ENCODE data around the gene ACVR1.
"Not testable (repeated sequence)": the region's sequence is repeated elsewhere in the genome, so short reads cannot be mapped to it uniquely, and the experiment has no call there.

The ACVR1 gene

GRCh38 chr2:157894694-157895435 lies 18.7 kb upstream of the ACVR1 start:
- DNase-seq (ENCODE audit: low read depth in 2 of 2) = peak; percentile 55 to 70

- DNase-seq (ENCODE audit: low read depth in 2 of 2) = no peak
Observed at GRCh38 chr2:157893611-157894010, 17.5 kb upstream of the ACVR1 start.

GRCh38 chr2:157891643-157892041 lies 15.5 kb upstream of the ACVR1 start:
- DNase-seq (ENCODE audit: low read depth in 2 of 2) = no peak

- DNase-seq (ENCODE audit: low read depth in 2 of 2) = no peak
Observed at GRCh38 chr2:157890969-157891642, 15.0 kb upstream of the ACVR1 start.

GRCh38 chr2:157887946-157888345 lies 11.8 kb upstream of the ACVR1 start:
- no peak for DNase-seq (ENCODE audit: low read depth in 2 of 2)

GRCh38 chr2:157884533-157884932 lies 8.4 kb upstream of the ACVR1 start:
- DNase-seq (ENCODE audit: low read depth in 2 of 2) = not testable (repeated sequence)

- DNase-seq (ENCODE audit: low read depth in 2 of 2) = no peak
Observed at GRCh38 chr2:157880927-157881326, 4.8 kb upstream of the ACVR1 start.

- DNase-seq (ENCODE audit: low read depth in 2 of 2) = no peak
Observed at GRCh38 chr2:157877761-157878400, 1.8 kb upstream of the ACVR1 start.

GRCh38 chr2:157876786-157877138 lies 632 bp upstream of the ACVR1 start:
- no peak for DNase-seq (ENCODE audit: low read depth in 2 of 2)

- no peak for DNase-seq (ENCODE audit: low read depth in 2 of 2)
Observed at GRCh38 chr2:157875641-157876065, 477 bp downstream of the ACVR1 start.

GRCh38 chr2:157874997-157875640 lies 1.0 kb downstream of the ACVR1 start:
- DNase-seq (ENCODE audit: low read depth in 2 of 2) = peak; percentile 90

- no peak for DNase-seq (ENCODE audit: low read depth in 2 of 2)
Observed at GRCh38 chr2:157874348-157874747, 1.8 kb downstream of the ACVR1 start.

GRCh38 chr2:157872791-157873190 lies 3.3 kb downstream of the ACVR1 start:
- DNase-seq (ENCODE audit: low read depth in 2 of 2) = no peak

- no peak for DNase-seq (ENCODE audit: low read depth in 2 of 2)
Observed at GRCh38 chr2:157871415-157871814, 4.7 kb downstream of the ACVR1 start.

- no peak for DNase-seq (ENCODE audit: low read depth in 2 of 2)
Observed at GRCh38 chr2:157868993-157869392, 7.1 kb downstream of the ACVR1 start.

- DNase-seq (ENCODE audit: low read depth in 2 of 2) = no peak
Observed at GRCh38 chr2:157867703-157868102, 8.4 kb downstream of the ACVR1 start.

GRCh38 chr2:157866666-157867642 lies 9.2 kb downstream of the ACVR1 start:
- no peak for DNase-seq (ENCODE audit: low read depth in 2 of 2)

GRCh38 chr2:157866202-157866601 lies 9.9 kb downstream of the ACVR1 start:
- DNase-seq (ENCODE audit: low read depth in 2 of 2) = no peak

GRCh38 chr2:157864857-157865430 lies 11.2 kb downstream of the ACVR1 start:
- no peak for DNase-seq (ENCODE audit: low read depth in 2 of 2)

GRCh38 chr2:157858846-157859245 lies 17.3 kb downstream of the ACVR1 start:
- DNase-seq (ENCODE audit: low read depth in 2 of 2) = no peak

GRCh38 chr2:157857881-157858280 lies 18.2 kb downstream of the ACVR1 start:
- DNase-seq (ENCODE audit: low read depth in 2 of 2) = no peak

All from fibroblast of skin of left quadriceps (primary cell).